ENCODE results near the gene FKBP6. TPM values are rescaled to one million over a fixed set of nuclear protein-coding genes. Genes with fewer than 3 reads are reported as not detected.
"Not testable (repeated sequence)": the region's sequence is repeated elsewhere in the genome, so short reads cannot be mapped to it uniquely, and the experiment has no call there.

FKBP6 gene
- total RNA-seq, 1 donor from 2014 or later: not detected

GRCh38 chr7:73307436-73307835 lies 20.5 kb upstream of the FKBP6 start:
- no peaks in the 10 kb centered on the region for H3K27me3 ChIP-seq

GRCh38 chr7:73308074-73308664 lies 19.8 kb upstream of the FKBP6 start:
- H3K27me3 ChIP-seq: no peaks in the 10 kb centered on the region
- no peak for TF ChIP-seq CTCF (IDR thresholded peaks at IDR 0.05)
- no peaks in the 10 kb centered on the region for H3K9me3 ChIP-seq
- DNase-seq (ENCODE audit: low spot score in 2 of 2): no peak
- H3K4me1 ChIP-seq: peaks cover 0 to 11% of the 10 kb centered on the region in 2 donors
- H3K4me3 ChIP-seq: peak overlapping the region; percentile 67 to 79
- H3K27ac ChIP-seq: peak overlapping the region; percentile 56 to 69
- H3K36me3 ChIP-seq: peaks cover 22 to 24% of the 10 kb centered on the region in 2 donors
- intact Hi-C loops (cut with DNase I): no loop called here

More at GRCh38 chr7:73307436-73307835, 20.5 kb upstream of the FKBP6 start:
- Histone ChIP-seq H3K4me3 (peak overlapping the region in 1 of 2 donors; percentile 67), H3K9me3 (no peaks in the 10 kb centered on the region), H3K27ac (no peak overlapping the region), H3K4me1 (peaks cover 0 to 11% of the 10 kb centered on the region in 2 donors), H3K36me3 (peaks cover 27 to 29% of the 10 kb centered on the region in 2 donors)
- DNase-seq (ENCODE audit: low spot score in 2 of 2): peak in 1 of 2 donors; percentile 46
- TF ChIP-seq CTCF (IDR thresholded peaks at IDR 0.05): no peak
- intact Hi-C loops (cut with DNase I): no loop called here

- Histone ChIP-seq H3K4me1 (peaks cover 0 to 11% of the 10 kb centered on the region in 2 donors), H3K9me3 (no peaks in the 10 kb centered on the region), H3K27me3 (no peaks in the 10 kb centered on the region), H3K36me3 (peaks cover 17 to 19% of the 10 kb centered on the region in 2 donors), H3K27ac (peak within 1 kb of the TSS; percentile 56 to 69), H3K4me3 (peak within 1 kb of the TSS; percentile 67 to 79)
- intact Hi-C loops (cut with DNase I): no loop called here
- peak; percentile 46 to 91 for DNase-seq (ENCODE audit: low spot score in 2 of 2)
- no peak for TF ChIP-seq CTCF (IDR thresholded peaks at IDR 0.05)
Observed at GRCh38 chr7:73308665-73309214, 19.2 kb upstream of the FKBP6 start, which contains the start of gene NSUN5. NSUN5 (minus strand) TSS chr7:73308826; CDS start chr7:73308790, 36 bp downstream.

- intact Hi-C loops (cut with DNase I): not testable (repeated sequence)
Observed at GRCh38 chr7:73311421-73311820, 16.5 kb upstream of the FKBP6 start.

GRCh38 chr7:73312831-73313520 lies 15.0 kb upstream of the FKBP6 start:
- intact Hi-C loops (cut with DNase I): no loop called here
- no peaks in the 10 kb centered on the region for H3K9me3 ChIP-seq
- no peak overlapping the region for H3K4me3 ChIP-seq
- no peaks in the 10 kb centered on the region for H3K27me3 ChIP-seq
- H3K27ac ChIP-seq: no peak overlapping the region
- H3K36me3 ChIP-seq: no peaks in the 10 kb centered on the region
- DNase-seq (ENCODE audit: low spot score in 2 of 2): no peak
- H3K4me1 ChIP-seq: peaks cover 0 to 9% of the 10 kb centered on the region in 2 donors
- TF ChIP-seq CTCF (IDR thresholded peaks at IDR 0.05): no peak

More at GRCh38 chr7:73311421-73311820, 16.5 kb upstream of the FKBP6 start:
- DNase-seq (ENCODE audit: low spot score in 2 of 2); H3K27ac ChIP-seq; H3K36me3 ChIP-seq; H3K4me3 ChIP-seq; H3K9me3 ChIP-seq; H3K27me3 ChIP-seq: not testable (repeated sequence)
- peaks cover 0 to 11% of the 10 kb centered on the region in 2 donors for H3K4me1 ChIP-seq

- H3K9me3 ChIP-seq: no peaks in the 10 kb centered on the region
- H3K36me3 ChIP-seq: no peaks in the 10 kb centered on the region
- peaks cover 0 to 6% of the 10 kb centered on the region in 2 donors for H3K4me1 ChIP-seq
- intact Hi-C loops (cut with DNase I): no loop called here
- no peak overlapping the region for H3K27ac ChIP-seq
- no peak for DNase-seq (ENCODE audit: low spot score in 2 of 2)
- H3K27me3 ChIP-seq: no peaks in the 10 kb centered on the region
- H3K4me3 ChIP-seq: no peak overlapping the region
- no peak for TF ChIP-seq CTCF (IDR thresholded peaks at IDR 0.05)
Observed at GRCh38 chr7:73313521-73313906, 14.4 kb upstream of the FKBP6 start.
